ENCODE results near the gene DHPS. TPM values are rescaled to one million over a fixed set of nuclear protein-coding genes. Genes with fewer than 3 reads are reported as not detected.
"Not testable (repeated sequence)": the region's sequence is repeated elsewhere in the genome, so short reads cannot be mapped to it uniquely, and the experiment has no call there.

The DHPS gene
- total RNA-seq, 1 experiment from 2014 or later, result 150 TPM

DNA sequence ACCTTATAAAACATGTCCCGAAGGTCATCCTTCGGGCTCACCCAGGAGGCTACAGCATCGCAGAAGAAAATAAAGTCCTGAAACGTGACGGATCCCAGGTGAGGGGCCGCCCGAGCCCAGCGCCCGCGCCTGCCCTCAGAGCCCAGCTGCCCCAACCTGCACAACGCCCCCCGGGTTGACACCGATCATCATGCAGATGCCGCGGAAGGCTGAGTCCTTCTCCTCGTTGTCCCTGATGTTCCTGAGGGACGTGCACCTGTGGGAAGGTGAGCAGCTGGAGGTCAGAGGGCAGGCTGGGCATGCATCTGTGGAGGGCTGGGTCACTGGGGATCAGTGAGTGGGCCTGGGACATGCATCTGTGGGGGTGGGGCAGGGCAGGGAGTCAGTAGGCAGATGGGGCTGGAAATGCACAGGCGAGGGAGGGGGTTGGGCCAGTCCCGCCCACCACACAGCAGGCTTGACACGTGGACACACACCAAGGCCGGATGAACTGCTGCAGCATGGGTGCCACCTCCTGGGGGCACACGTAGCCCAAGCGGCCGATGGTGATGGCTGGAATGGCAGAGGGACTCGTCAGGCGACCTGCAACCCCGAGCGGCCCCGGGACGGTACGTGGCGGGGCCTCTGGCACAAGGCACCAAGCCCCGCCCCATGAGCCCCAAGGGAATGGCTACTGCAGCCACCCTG is 20.1 kb upstream of the DHPS start:
- intact Hi-C loops (cut with micrococcal nuclease), result no loop called here
- ATAC-seq (no peak), DNase-seq (no peak)
- no peaks in the 10 kb centered on the region for H3K9me2 ChIP-seq (replicated peaks; ENCODE audit: low read length)
- no peak overlapping the region for H3K9ac ChIP-seq (ENCODE audit: low read length)
- H3K4me1 ChIP-seq (ENCODE audit: insufficient read depth, low read length), result no peaks in the 10 kb centered on the region; the same call in 1 of the 2 replicates
- no peaks in the 10 kb centered on the region for H3K9me3 ChIP-seq (ENCODE audit: low read length)
- no peaks in the 10 kb centered on the region for H4K20me1 ChIP-seq (ENCODE audit: low read length)
- H3K79me2 ChIP-seq (ENCODE audit: low read length), result no peaks in the 10 kb centered on the region
- H3K27ac ChIP-seq (ENCODE audit: low read length), result no peak overlapping the region
- H3F3A ChIP-seq (ENCODE audit: low read length, unreplicated experiment), result no peaks in the 10 kb centered on the region
- no TSS peak for BruUV-seq (replicated peaks)
- no peak overlapping the region for H3K4me2 ChIP-seq (ENCODE audit: low read length)
- CTCF ChIA-PET, result no interaction called here
- POLR2A ChIA-PET (ENCODE audit: unreplicated experiment), result no interaction called here
- H3K27me3 ChIP-seq (ENCODE audit: low read length), result no peaks in the 10 kb centered on the region
- peaks cover 64% of the 10 kb centered on the region for H3K36me3 ChIP-seq (ENCODE audit: low read depth, low read length)
- H3K4me3 ChIP-seq (ENCODE audit: low read length), result no peak overlapping the region
- H2AFZ ChIP-seq (ENCODE audit: low read length), result no peak overlapping the region
- TF ChIP-seq, protein P1, sequence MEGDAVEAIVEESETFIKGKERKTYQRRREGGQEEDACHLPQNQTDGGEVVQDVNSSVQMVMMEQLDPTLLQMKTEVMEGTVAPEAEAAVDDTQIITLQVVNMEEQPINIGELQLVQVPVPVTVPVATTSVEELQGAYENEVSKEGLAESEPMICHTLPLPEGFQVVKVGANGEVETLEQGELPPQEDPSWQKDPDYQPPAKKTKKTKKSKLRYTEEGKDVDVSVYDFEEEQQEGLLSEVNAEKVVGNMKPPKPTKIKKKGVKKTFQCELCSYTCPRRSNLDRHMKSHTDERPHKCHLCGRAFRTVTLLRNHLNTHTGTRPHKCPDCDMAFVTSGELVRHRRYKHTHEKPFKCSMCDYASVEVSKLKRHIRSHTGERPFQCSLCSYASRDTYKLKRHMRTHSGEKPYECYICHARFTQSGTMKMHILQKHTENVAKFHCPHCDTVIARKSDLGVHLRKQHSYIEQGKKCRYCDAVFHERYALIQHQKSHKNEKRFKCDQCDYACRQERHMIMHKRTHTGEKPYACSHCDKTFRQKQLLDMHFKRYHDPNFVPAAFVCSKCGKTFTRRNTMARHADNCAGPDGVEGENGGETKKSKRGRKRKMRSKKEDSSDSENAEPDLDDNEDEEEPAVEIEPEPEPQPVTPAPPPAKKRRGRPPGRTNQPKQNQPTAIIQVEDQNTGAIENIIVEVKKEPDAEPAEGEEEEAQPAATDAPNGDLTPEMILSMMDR (conservative IDR thresholded peaks at IDR 0.05; ENCODE audit: low read depth, low read length), result no peak
- TF ChIP-seq EZH2phosphoT487 (IDR thresholded peaks at IDR 0.05; ENCODE audit: borderline replicate concordance, low read length), result no peak
- no peak for TF ChIP-seq EZH2 (IDR thresholded peaks at IDR 0.05; ENCODE audit: low read length, unreplicated experiment)

DNA sequence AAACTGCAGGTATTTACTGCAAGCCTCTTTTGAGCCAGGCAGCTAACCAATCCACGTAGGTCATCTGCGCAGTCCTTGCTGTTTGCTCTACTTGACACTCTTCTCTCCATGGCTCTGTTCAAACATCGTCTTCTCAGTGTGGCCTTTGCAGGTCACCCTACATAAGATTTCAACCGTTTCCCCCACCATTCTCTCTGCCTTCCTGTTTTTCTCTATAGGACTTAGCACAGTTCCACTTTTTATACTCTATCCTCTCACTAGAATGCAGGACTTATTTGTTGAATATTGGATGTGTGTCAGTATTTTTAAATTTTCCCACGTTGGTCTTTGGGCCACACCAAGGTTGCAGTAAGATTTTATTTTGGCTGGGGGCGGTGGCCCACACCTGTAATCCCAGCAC is 16.5 kb upstream of the DHPS start:
- Histone ChIP-seq H3K27me3 (ENCODE audit: low read length) (no peaks in the 10 kb centered on the region), H3K27ac (ENCODE audit: low read length) (no peak overlapping the region), H3K4me3 (ENCODE audit: low read length) (no peak overlapping the region), H3K4me2 (ENCODE audit: low read length) (no peak overlapping the region), H4K20me1 (ENCODE audit: low read length) (no peaks in the 10 kb centered on the region), H3K79me2 (ENCODE audit: low read length) (peaks cover 14% of the 10 kb centered on the region), H3K4me1 (ENCODE audit: insufficient read depth, low read length) (peaks cover 15% of the 10 kb centered on the region), H3K9me3 (ENCODE audit: low read length) (no peaks in the 10 kb centered on the region), H3K9me2 (replicated peaks; ENCODE audit: low read length) (no peaks in the 10 kb centered on the region), H3K36me3 (ENCODE audit: low read depth, low read length) (peaks cover 35% of the 10 kb centered on the region), H3F3A (ENCODE audit: low read length, unreplicated experiment) (no peaks in the 10 kb centered on the region), H2AFZ (ENCODE audit: low read length) (no peak overlapping the region), H3K9ac (ENCODE audit: low read length) (no peak overlapping the region)
- ChIA-PET POLR2A (ENCODE audit: unreplicated experiment) (no interaction called here), CTCF (no interaction called here)
- no peak for TF ChIP-seq EZH2 (IDR thresholded peaks at IDR 0.05; ENCODE audit: low read length, unreplicated experiment)
- TF ChIP-seq, protein P1 (conservative IDR thresholded peaks at IDR 0.05; ENCODE audit: low read depth, low read length), result no peak
- no peak for TF ChIP-seq EZH2phosphoT487 (IDR thresholded peaks at IDR 0.05; ENCODE audit: borderline replicate concordance, low read length)
- DNase-seq (no peak), ATAC-seq (no peak)
- intact Hi-C loops (cut with micrococcal nuclease), result no loop called here
- BruUV-seq (replicated peaks), result no TSS peak

DNA sequence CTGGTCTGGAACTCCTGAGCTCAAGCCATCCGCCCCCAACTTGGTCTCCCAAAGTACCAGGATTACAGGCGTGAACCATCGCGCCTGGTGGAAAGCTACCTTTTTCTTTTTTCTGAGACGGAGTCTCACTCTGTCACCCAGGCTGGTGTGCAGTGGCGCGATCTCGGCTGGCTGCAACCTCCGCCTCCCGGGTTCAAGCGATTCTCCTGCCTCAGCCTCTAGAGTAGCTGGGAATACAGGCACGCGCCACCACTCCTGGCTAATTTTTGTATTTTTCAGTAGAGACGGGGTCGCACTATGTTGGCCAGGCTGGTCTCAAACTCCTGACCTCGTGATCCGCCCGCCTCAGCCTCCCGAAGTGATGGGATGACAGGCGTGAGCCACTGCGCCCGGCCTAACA is 15.7 kb upstream of the DHPS start:
- intact Hi-C loops (cut with micrococcal nuclease); POLR2A ChIA-PET (ENCODE audit: unreplicated experiment); ATAC-seq; H3F3A ChIP-seq (ENCODE audit: low read length, unreplicated experiment); H3K9ac ChIP-seq (ENCODE audit: low read length); CTCF ChIA-PET; H3K27ac ChIP-seq (ENCODE audit: low read length); BruUV-seq (replicated peaks); H2AFZ ChIP-seq (ENCODE audit: low read length); H4K20me1 ChIP-seq (ENCODE audit: low read length); H3K27me3 ChIP-seq (ENCODE audit: low read length); H3K9me3 ChIP-seq (ENCODE audit: low read length); DNase-seq; H3K9me2 ChIP-seq (replicated peaks; ENCODE audit: low read length); H3K4me3 ChIP-seq (ENCODE audit: low read length): not testable (repeated sequence)
- peak overlapping the region; percentile 96; the same call in 1 of the 2 replicates for H3K4me2 ChIP-seq (ENCODE audit: low read length)
- peaks cover 29% of the 10 kb centered on the region for H3K36me3 ChIP-seq (ENCODE audit: low read depth, low read length)
- H3K4me1 ChIP-seq (ENCODE audit: insufficient read depth, low read length), result peaks cover 15% of the 10 kb centered on the region
- H3K79me2 ChIP-seq (ENCODE audit: low read length), result peaks cover 14% of the 10 kb centered on the region
